Trophoblast cell (in vitro differentiated cells and primary cell): ENCODE measurements around the gene GBE1.

ENCODE experiments used
- DNase-seq, 2 donors: peaks; one replicate each; pipeline ENCODE4 v3.0.0-alpha.2; 2016
- H2AFZ ChIP-seq: 2 replicates; pipeline ENCODE4 v1.6.1; 2013; ENCODE audit warnings: low read length, moderate library complexity, mild to moderate bottlenecking; ENCODE audit not compliant: insufficient read depth, poor library complexity
- H2AK5ac ChIP-seq: 2 replicates; pipeline ENCODE4 v1.6.1; 2013; ENCODE audit warnings: mild to moderate bottlenecking, low read length
- H2BK120ac ChIP-seq: 2 replicates; pipeline ENCODE4 v1.6.1; 2013; ENCODE audit warnings: low read length, mild to moderate bottlenecking, moderate library complexity; ENCODE audit not compliant: insufficient read depth, poor library complexity
- H2BK12ac ChIP-seq: 2 replicates; pipeline ENCODE4 v1.6.1; 2013; ENCODE audit warnings: mild to moderate bottlenecking, low read length, moderate library complexity
- H2BK5ac ChIP-seq: 2 replicates; pipeline ENCODE4 v1.6.1; 2013; ENCODE audit warnings: low read length, low read depth, moderate library complexity, mild to moderate bottlenecking; ENCODE audit not compliant: poor library complexity
- H3K14ac ChIP-seq: 2 replicates; pipeline ENCODE4 v1.6.1; 2013; ENCODE audit warnings: mild to moderate bottlenecking, low read length
- H3K18ac ChIP-seq: 2 replicates; pipeline ENCODE4 v1.6.1; 2013; ENCODE audit warnings: mild to moderate bottlenecking, low read length
- H3K23ac ChIP-seq: 2 replicates; pipeline ENCODE4 v1.6.1; 2013; ENCODE audit warnings: low read length
- H3K27ac ChIP-seq: 2 replicates; pipeline ENCODE4 v1.5.1; 2013; ENCODE audit warnings: low read depth, mild to moderate bottlenecking, inconsistent platforms, low read length, moderate library complexity
- H3K27me3 ChIP-seq: 2 replicates; pipeline ENCODE4 v1.6.1; 2013; ENCODE audit warnings: inconsistent platforms, mild to moderate bottlenecking, low read length, moderate library complexity; ENCODE audit not compliant: insufficient read depth
- H3K36me3 ChIP-seq, 2 experiments: 1 replicate in 1 of 2; 2 replicates in 1 of 2; pipeline ENCODE4 v1.6.1; 2013; ENCODE audit warnings: low read length in 2 of 2, mild to moderate bottlenecking in 2 of 2, moderate library complexity in 1 of 2; ENCODE audit not compliant: insufficient read depth in 2 of 2, control insufficient read depth in 1 of 2
- H3K4ac ChIP-seq: 2 replicates; pipeline ENCODE4 v1.6.1; 2013; ENCODE audit warnings: low read depth, mild to moderate bottlenecking, low read length, moderate library complexity
- H3K4me1 ChIP-seq, 2 experiments: 1 replicate in 1 of 2; 2 replicates in 1 of 2; pipeline ENCODE4 v1.6.1; 2013; ENCODE audit warnings: low read length in 2 of 2, mild to moderate bottlenecking in 2 of 2, moderate library complexity in 1 of 2; ENCODE audit not compliant: insufficient read depth in 2 of 2, control insufficient read depth in 1 of 2
- H3K4me2 ChIP-seq: 2 replicates; pipeline ENCODE4 v1.6.1; 2013; ENCODE audit warnings: inconsistent platforms, mild to moderate bottlenecking, low read length, moderate library complexity
- H3K4me3 ChIP-seq: 2 replicates; pipeline ENCODE4 v1.5.1; 2013; ENCODE audit warnings: mild to moderate bottlenecking, low read depth, low read length, inconsistent platforms
- H3K79me1 ChIP-seq: one replicate; pipeline ENCODE4 v1.6.1; 2013; ENCODE audit warnings: low read length
- H3K79me2 ChIP-seq: 2 replicates; pipeline ENCODE4 v1.6.1; 2013; ENCODE audit warnings: low read length, mild to moderate bottlenecking; ENCODE audit not compliant: control insufficient read depth, insufficient read depth, poor library complexity
- H3K9ac ChIP-seq: 2 replicates; pipeline ENCODE4 v1.6.1; 2013; ENCODE audit warnings: mild to moderate bottlenecking, low read length
- H3K9me3 ChIP-seq: 2 replicates; pipeline ENCODE4 v1.6.1; 2013; ENCODE audit warnings: low read depth, mild to moderate bottlenecking, control low read depth, inconsistent platforms, low read length; ENCODE audit not compliant: insufficient read depth
- H4K12ac ChIP-seq: 2 replicates; pipeline ENCODE4 v1.6.1; 2013; ENCODE audit warnings: low read depth, mild to moderate bottlenecking, low read length, moderate library complexity
- H4K8ac ChIP-seq: 2 replicates; pipeline ENCODE4 v1.6.1; 2013; ENCODE audit warnings: low read depth, mild to moderate bottlenecking, low read length, moderate library complexity
- H4K91ac ChIP-seq: one replicate; pipeline ENCODE4 v1.6.1; 2013; ENCODE audit warnings: low read depth, mild to moderate bottlenecking, low read length, moderate library complexity
- WGBS: extraction: QIAGEN DNeasy Blood & Tissue Kit; methylation state at CpG from one replicate; pipeline ENCODE4 v1.1.7; 2013; ENCODE audit warnings: missing lambda C conversion rate; ENCODE audit not compliant: insufficient read length, insufficient coverage; ENCODE audit errors: extremely low coverage; 5-methylcytosine and 5-hydroxymethylcytosine counted together

Gene GBE1

DNA sequence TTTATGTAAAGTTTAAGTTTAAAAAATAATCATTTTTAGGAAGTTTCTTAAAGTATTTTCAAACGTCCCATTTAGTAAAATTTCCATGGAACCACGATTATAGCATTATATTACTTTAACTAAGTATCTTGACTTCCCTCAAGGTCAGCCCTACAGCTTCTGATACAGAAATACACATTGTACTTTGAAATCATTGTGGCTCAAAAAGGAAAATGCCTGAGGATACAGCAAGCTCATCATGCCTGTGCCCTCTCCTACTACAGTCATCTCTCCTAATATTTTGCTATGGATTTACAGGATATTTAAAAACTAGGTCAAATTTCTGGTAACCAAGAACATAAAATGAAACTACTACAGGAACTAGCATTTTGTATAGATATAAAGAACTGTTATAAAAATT, 51.8 kb downstream of the GBE1 start:
- no peak overlapping the region for H3K4ac ChIP-seq
- no peak overlapping the region for H2BK120ac ChIP-seq
- H2AFZ ChIP-seq, result no peak overlapping the region
- H3K4me3 ChIP-seq, result no peak overlapping the region
- H2BK12ac ChIP-seq, result no peak overlapping the region
- no peak overlapping the region for H4K12ac ChIP-seq
- H3K27me3 ChIP-seq, result no peaks in the 10 kb centered on the region
- no peak overlapping the region for H4K8ac ChIP-seq
- H3K36me3 ChIP-seq, result no peaks in the 10 kb centered on the region
- H3K4me2 ChIP-seq, result no peak overlapping the region
- H3K9ac ChIP-seq, result no peak overlapping the region
- no peak overlapping the region for H2BK5ac ChIP-seq
- H4K91ac ChIP-seq, result no peak overlapping the region
- no CpG with 5 or more reads among the region's 2 CpGs for WGBS
- H3K79me1 ChIP-seq, result no peaks in the 10 kb centered on the region
- no peak overlapping the region for H3K18ac ChIP-seq
- H3K9me3 ChIP-seq, result no peaks in the 10 kb centered on the region
- H2AK5ac ChIP-seq, result no peak overlapping the region
- H3K4me1 ChIP-seq, result no peaks in the 10 kb centered on the region
- no peak for DNase-seq
- H3K27ac ChIP-seq, result no peak overlapping the region
- H3K23ac ChIP-seq, result no peak overlapping the region
- no peak overlapping the region for H3K14ac ChIP-seq
- H3K79me2 ChIP-seq, result no peaks in the 10 kb centered on the region

DNA sequence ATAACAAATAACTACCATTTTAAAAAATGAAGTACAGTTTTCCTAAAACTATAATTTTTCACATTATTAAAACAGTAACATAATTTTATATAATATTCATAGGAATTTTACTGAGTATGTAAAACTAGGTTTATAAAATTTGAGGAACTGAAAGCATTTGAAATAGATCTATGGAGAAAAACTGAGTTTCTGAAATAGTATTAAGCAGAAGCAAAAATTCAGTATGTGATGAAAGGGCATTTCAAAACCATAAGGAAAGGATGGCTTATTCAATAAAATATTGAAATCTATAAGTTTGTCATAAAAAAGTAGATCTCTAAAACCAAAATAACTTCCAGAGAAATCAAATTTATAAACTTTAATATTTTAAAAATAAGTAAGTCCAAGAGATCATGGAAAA, 53.4 kb downstream of the GBE1 start:
- Histone ChIP-seq H3K4me2 (no peak overlapping the region), H2BK12ac (no peak overlapping the region), H2BK5ac (no peak overlapping the region), H3K14ac (no peak overlapping the region), H3K9me3 (no peaks in the 10 kb centered on the region), H4K12ac (no peak overlapping the region), H3K23ac (no peak overlapping the region), H3K9ac (no peak overlapping the region), H3K4me3 (no peak overlapping the region), H3K27ac (no peak overlapping the region), H4K91ac (no peak overlapping the region), H3K27me3 (no peaks in the 10 kb centered on the region), H3K4ac (no peak overlapping the region), H4K8ac (no peak overlapping the region), H2BK120ac (no peak overlapping the region), H3K79me2 (no peaks in the 10 kb centered on the region), H3K4me1 (no peaks in the 10 kb centered on the region), H3K36me3 (no peaks in the 10 kb centered on the region), H3K79me1 (no peaks in the 10 kb centered on the region), H2AK5ac (no peak overlapping the region), H2AFZ (no peak overlapping the region), H3K18ac (no peak overlapping the region)
- no peak for DNase-seq

DNA sequence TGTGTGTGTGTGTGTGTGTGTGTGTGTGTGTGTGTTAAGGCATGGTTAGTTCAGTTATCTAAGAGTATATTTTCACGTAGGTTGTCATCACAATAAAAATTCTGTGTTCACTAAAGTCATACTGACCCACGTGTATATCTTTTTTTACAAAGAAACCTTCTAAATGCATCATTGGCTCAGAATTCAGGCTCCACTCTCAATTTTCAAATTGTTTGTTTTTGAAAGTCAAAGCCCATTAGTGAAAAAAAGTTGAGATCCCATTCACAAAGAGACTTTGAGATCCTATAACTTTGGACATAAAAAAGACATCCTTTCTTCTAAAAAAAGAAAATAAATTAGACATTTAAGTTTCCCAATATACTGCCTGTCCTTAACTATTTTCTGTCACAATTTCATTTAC, 59.3 kb downstream of the GBE1 start:
- Histone ChIP-seq H2BK5ac (no peak overlapping the region), H3K4me2 (no peak overlapping the region), H4K12ac (no peak overlapping the region), H3K27ac (no peak overlapping the region), H3K79me1 (no peaks in the 10 kb centered on the region), H2AK5ac (no peak overlapping the region), H2BK12ac (no peak overlapping the region), H3K27me3 (no peaks in the 10 kb centered on the region), H4K8ac (no peak overlapping the region), H4K91ac (no peak overlapping the region), H3K4me3 (no peak overlapping the region), H3K18ac (no peak overlapping the region), H3K36me3 (no peaks in the 10 kb centered on the region), H3K79me2 (no peaks in the 10 kb centered on the region), H2AFZ (no peak overlapping the region), H3K9me3 (no peaks in the 10 kb centered on the region), H3K4ac (no peak overlapping the region), H2BK120ac (no peak overlapping the region), H3K9ac (no peak overlapping the region), H3K23ac (no peak overlapping the region), H3K4me1 (no peaks in the 10 kb centered on the region), H3K14ac (no peak overlapping the region)
- no peak for DNase-seq
- WGBS, result no CpG with 5 or more reads among the region's 2 CpGs

DNA sequence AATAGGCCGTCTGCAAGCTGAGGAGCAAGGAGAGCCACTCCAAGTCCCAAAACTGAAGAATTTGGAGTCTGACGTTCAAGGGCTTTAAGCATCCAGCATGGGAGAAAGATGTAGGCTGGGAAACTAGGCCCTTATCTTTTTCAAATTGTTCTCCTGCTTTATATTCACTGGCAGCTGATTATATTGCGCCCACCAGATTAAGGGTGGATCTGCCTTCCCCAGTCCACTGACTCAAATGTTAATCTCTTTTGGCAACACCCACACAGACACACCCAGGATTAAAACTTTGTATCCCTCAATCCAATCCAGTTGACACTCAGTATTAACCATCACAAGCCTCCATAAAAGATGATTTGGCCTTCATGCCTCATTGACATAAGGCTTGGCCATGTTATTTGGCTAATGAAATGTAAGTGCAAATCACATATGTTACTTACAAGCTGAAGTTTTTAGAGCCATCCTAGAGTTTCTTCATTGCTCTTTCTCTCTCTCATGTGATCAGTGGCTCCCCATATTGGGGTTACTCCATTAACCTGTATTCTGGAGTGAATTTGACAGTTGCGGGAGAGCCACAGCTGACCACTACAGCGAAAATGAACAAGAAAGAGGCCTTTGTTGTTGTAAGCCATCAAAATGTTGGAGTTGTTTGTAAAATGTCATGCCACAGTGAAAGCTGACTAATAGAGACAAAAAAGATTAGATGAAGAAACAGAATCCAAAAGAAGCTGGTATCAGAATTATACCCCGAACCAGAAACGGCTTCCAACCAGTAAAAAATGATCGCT, 61.7 kb downstream of the GBE1 start:
- no peaks in the 10 kb centered on the region for H3K79me1 ChIP-seq
- H3K36me3 ChIP-seq, result no peaks in the 10 kb centered on the region
- H4K91ac ChIP-seq, result no peak overlapping the region
- H3K27me3 ChIP-seq, result no peaks in the 10 kb centered on the region
- H3K27ac ChIP-seq, result no peak overlapping the region
- H3K14ac ChIP-seq, result no peak overlapping the region
- H2BK120ac ChIP-seq, result no peak overlapping the region
- H3K9ac ChIP-seq, result no peak overlapping the region
- WGBS, result no CpG with 5 or more reads among the region's 8 CpGs
- no peaks in the 10 kb centered on the region for H3K4me1 ChIP-seq
- H2AFZ ChIP-seq, result no peak overlapping the region
- H3K79me2 ChIP-seq, result no peaks in the 10 kb centered on the region
- no peak overlapping the region for H3K4me2 ChIP-seq
- no peak overlapping the region for H2AK5ac ChIP-seq
- H2BK5ac ChIP-seq, result no peak overlapping the region
- H3K18ac ChIP-seq, result no peak overlapping the region
- no peak overlapping the region for H4K12ac ChIP-seq
- H4K8ac ChIP-seq, result no peak overlapping the region
- no peak overlapping the region for H3K4me3 ChIP-seq
- no peaks in the 10 kb centered on the region for H3K9me3 ChIP-seq
- DNase-seq, result no peak
- no peak overlapping the region for H2BK12ac ChIP-seq
- H3K4ac ChIP-seq, result no peak overlapping the region
- H3K23ac ChIP-seq, result no peak overlapping the region
